ENCODE results near the gene GPR18. TPM values are rescaled to one million over a fixed set of nuclear protein-coding genes. Genes with fewer than 3 reads are reported as not detected.

Gene GPR18
- total and polyA plus RNA-seq, 9 donors: 0.30 to 0.73 TPM; not detected in 7

- H3K36me3 ChIP-seq: no peaks in the 10 kb centered on the region
- intact Hi-C loops (cut with DNase I): no loop called here
- no peak for DNase-seq
- 94 to 97% (median 96%) methylated on average over 4 of the region's 4 CpGs for WGBS, 3 donors
- no peaks in the 10 kb centered on the region for H3K4me1 ChIP-seq (ENCODE audit: insufficient read depth)
- H3K9me3 ChIP-seq: no peaks in the 10 kb centered on the region
- H3K4me3 ChIP-seq: no peak overlapping the region
- no peaks in the 10 kb centered on the region for H3K27me3 ChIP-seq
- H3K27ac ChIP-seq: no peak overlapping the region
- TF ChIP-seq, protein P1, sequence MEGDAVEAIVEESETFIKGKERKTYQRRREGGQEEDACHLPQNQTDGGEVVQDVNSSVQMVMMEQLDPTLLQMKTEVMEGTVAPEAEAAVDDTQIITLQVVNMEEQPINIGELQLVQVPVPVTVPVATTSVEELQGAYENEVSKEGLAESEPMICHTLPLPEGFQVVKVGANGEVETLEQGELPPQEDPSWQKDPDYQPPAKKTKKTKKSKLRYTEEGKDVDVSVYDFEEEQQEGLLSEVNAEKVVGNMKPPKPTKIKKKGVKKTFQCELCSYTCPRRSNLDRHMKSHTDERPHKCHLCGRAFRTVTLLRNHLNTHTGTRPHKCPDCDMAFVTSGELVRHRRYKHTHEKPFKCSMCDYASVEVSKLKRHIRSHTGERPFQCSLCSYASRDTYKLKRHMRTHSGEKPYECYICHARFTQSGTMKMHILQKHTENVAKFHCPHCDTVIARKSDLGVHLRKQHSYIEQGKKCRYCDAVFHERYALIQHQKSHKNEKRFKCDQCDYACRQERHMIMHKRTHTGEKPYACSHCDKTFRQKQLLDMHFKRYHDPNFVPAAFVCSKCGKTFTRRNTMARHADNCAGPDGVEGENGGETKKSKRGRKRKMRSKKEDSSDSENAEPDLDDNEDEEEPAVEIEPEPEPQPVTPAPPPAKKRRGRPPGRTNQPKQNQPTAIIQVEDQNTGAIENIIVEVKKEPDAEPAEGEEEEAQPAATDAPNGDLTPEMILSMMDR (IDR thresholded peaks at IDR 0.05): no peak
- TF ChIP-seq EP300 (IDR thresholded peaks at IDR 0.05): no peak
- TF ChIP-seq POLR2A (IDR thresholded peaks at IDR 0.05): no peak
These were observed 41.2 kb upstream of the GPR18 start for GRCh38 chr13:99299256-99299919.

- Histone ChIP-seq H3K9me3 (no peaks in the 10 kb centered on the region), H3K4me1 (ENCODE audit: insufficient read depth) (no peaks in the 10 kb centered on the region), H3K27ac (no peak overlapping the region), H3K36me3 (no peaks in the 10 kb centered on the region), H3K27me3 (no peaks in the 10 kb centered on the region), H3K4me3 (no peak overlapping the region)
- no peak for DNase-seq
- 93 to 98% (median 96%) methylated on average over 2 of the region's 2 CpGs for WGBS, 3 donors
- TF ChIP-seq POLR2A (IDR thresholded peaks at IDR 0.05): no peak
- TF ChIP-seq EP300 (IDR thresholded peaks at IDR 0.05): no peak
- TF ChIP-seq, protein P1 (IDR thresholded peaks at IDR 0.05): no peak
- intact Hi-C loops (cut with DNase I): no loop called here
These were observed 39.9 kb upstream of the GPR18 start for GRCh38 chr13:99298056-99298455.

GRCh38 chr13:99297331-99297730, 39.2 kb upstream of the GPR18 start:
- no peaks in the 10 kb centered on the region for H3K36me3 ChIP-seq
- H3K4me3 ChIP-seq: no peak overlapping the region
- intact Hi-C loops (cut with DNase I): no loop called here
- H3K27me3 ChIP-seq: no peaks in the 10 kb centered on the region
- TF ChIP-seq EP300 (IDR thresholded peaks at IDR 0.05): no peak
- no peak for TF ChIP-seq POLR2A (IDR thresholded peaks at IDR 0.05)
- TF ChIP-seq, protein P1 (IDR thresholded peaks at IDR 0.05): no peak
- H3K27ac ChIP-seq: no peak overlapping the region
- no peak for DNase-seq
- H3K4me1 ChIP-seq (ENCODE audit: insufficient read depth): no peaks in the 10 kb centered on the region
- H3K9me3 ChIP-seq: no peaks in the 10 kb centered on the region

DNA sequence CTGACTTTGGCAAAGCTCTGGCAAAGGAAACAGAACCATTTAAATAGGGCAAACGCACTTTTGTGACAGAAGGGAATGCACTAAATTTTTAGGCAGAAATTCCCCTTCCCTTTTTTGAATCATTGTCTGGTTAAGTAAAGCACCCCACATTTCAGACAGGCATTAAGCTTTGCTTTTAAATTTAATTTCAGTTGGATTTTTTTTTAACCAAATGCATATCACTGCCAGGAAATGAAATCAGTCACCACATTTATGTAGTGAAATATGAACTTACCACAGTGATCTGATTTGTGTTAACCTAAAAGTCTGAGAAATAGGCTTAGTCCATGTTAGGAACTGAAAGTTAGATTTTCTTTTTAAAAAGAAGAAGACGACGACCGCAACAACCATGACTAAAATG, 38.2 kb upstream of the GPR18 start:
- TF ChIP-seq, protein P1 (IDR thresholded peaks at IDR 0.05): no peak
- no peak for TF ChIP-seq POLR2A (IDR thresholded peaks at IDR 0.05)
- TF ChIP-seq EP300 (IDR thresholded peaks at IDR 0.05): no peak

More for the DNA sequence above, 38.2 kb upstream of the GPR18 start:
- H3K36me3 ChIP-seq: no peaks in the 10 kb centered on the region
- DNase-seq: no peak
- WGBS, 3 donors: 88 to 93% (median 92%) methylated on average over 4 of the region's 4 CpGs
- no peak overlapping the region for H3K4me3 ChIP-seq
- intact Hi-C loops (cut with DNase I): no loop called here
- no peaks in the 10 kb centered on the region for H3K4me1 ChIP-seq (ENCODE audit: insufficient read depth)
- no peak overlapping the region for H3K27ac ChIP-seq
- no peaks in the 10 kb centered on the region for H3K9me3 ChIP-seq
- H3K27me3 ChIP-seq: no peaks in the 10 kb centered on the region
